ENCODE data around the gene KLHL28. TPM values are rescaled to one million over a fixed set of nuclear protein-coding genes. Genes with fewer than 3 reads are reported as not detected.

KLHL28 gene
- total RNA-seq, 1 experiment from 2014 or later = 11.2 TPM

GRCh38 chr14:44940211-44940610 is 21.5 kb downstream of the KLHL28 start:
- Histone ChIP-seq H3K4me2 (ENCODE audit: low read length) (no peak overlapping the region), H3K9me3 (ENCODE audit: control insufficient read depth in 1 of 2, insufficient read depth in 1 of 2, low read depth in 1 of 2, low read length in 2 of 2) (no peaks in the 10 kb centered on the region), H3K27me3 (ENCODE audit: insufficient read depth, low read length) (no peaks in the 10 kb centered on the region), H3K27ac (ENCODE audit: low read depth, low read length) (no peak overlapping the region), H3K4me1 (ENCODE audit: control insufficient read depth in 1 of 2, insufficient read depth in 2 of 2, low read length in 2 of 2) (no peaks in the 10 kb centered on the region), H3K36me3 (ENCODE audit: control insufficient read depth in 1 of 2, insufficient read depth in 2 of 2, low read length in 2 of 2) (peaks cover 4 to 9% of the 10 kb centered on the region in 2 experiments; a peak in 1 of 4 replicates), H4K20me1 (ENCODE audit: insufficient read depth) (no peaks in the 10 kb centered on the region), H3K9me2 (ENCODE audit: insufficient read depth) (no peaks in the 10 kb centered on the region), H3K4me3 (replicated peaks in 1 of 2; ENCODE audit: low read depth in 1 of 2, low read length in 2 of 2) (no peak overlapping the region), H3K9ac (ENCODE audit: low read length) (no peak overlapping the region), H3K79me2 (ENCODE audit: insufficient read depth, low read length) (0 out of 2 replicates have a peak, but pooled peaks cover 3% of the 10 kb centered on the region), H2AFZ (ENCODE audit: low read depth, low read length, poor library complexity, severe bottlenecking) (no peak overlapping the region)
- DNase-seq (ENCODE audit: low read depth, low spot score) (no peak), ATAC-seq (no peak)
- no TSS peak for BruUV-seq (replicated peaks)
- ChIA-PET POLR2A (no interaction called here), CTCF (no interaction called here), RAD21 (ENCODE audit: low non-redundant PET in 1 of 2, low total read pairs in 2 of 2, uncharacterized antibody in 2 of 2, unreplicated experiment in 2 of 2) (no interaction called here)
- intact Hi-C loops (cut with micrococcal nuclease) = no loop called here
- TF ChIP-seq RAD21 (IDR thresholded peaks at IDR 0.05; ENCODE audit: low read depth) (no peak), TCF7L2 (IDR thresholded peaks at IDR 0.05; ENCODE audit: borderline replicate concordance, extremely low read depth, insufficient read depth, insufficient read length) (no peak), CBX3 (IDR thresholded peaks at IDR 0.05; ENCODE audit: low read depth) (no peak), POLR2A (IDR thresholded peaks at IDR 0.05; ENCODE audit: borderline replicate concordance, extremely low read depth, insufficient read depth, insufficient read length) (no peak)

DNA sequence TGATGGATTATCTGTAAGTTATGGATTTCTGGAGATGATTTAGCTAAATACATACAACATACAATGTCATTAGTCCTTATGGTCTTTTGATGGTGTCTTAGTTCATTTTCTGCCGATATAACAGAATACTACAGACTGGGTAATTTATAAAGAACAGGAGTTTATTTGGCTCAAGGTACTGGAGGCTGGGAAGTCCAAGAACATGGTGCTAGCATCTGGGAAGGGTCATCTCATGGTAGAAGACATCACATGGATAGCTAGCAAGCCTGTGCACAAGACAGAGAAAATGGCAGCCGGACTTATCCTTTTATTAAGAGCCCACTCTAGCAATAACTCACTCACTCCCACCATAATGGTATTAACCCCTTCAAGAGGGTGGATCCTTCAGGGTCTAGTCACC is 24.2 kb downstream of the KLHL28 start:
- no peak overlapping the region for H3K27ac ChIP-seq (ENCODE audit: low read depth, low read length)
- H3K4me3 ChIP-seq (replicated peaks in 1 of 2; ENCODE audit: low read depth in 1 of 2, low read length in 2 of 2) = no peak overlapping the region
- 0 out of 2 replicates have a peak, but pooled peaks cover 3% of the 10 kb centered on the region for H3K79me2 ChIP-seq (ENCODE audit: insufficient read depth, low read length)
- POLR2A ChIA-PET = no interaction called here
- H2AFZ ChIP-seq (ENCODE audit: low read depth, low read length, poor library complexity, severe bottlenecking) = no peak overlapping the region
- no TSS peak for BruUV-seq (replicated peaks)
- H4K20me1 ChIP-seq (ENCODE audit: insufficient read depth) = no peaks in the 10 kb centered on the region
- peaks cover 3 to 4% of the 10 kb centered on the region in 2 experiments; a peak in 2 of 4 replicates for H3K36me3 ChIP-seq (ENCODE audit: control insufficient read depth in 1 of 2, insufficient read depth in 2 of 2, low read length in 2 of 2)
- H3K4me2 ChIP-seq (ENCODE audit: low read length) = no peak overlapping the region
- intact Hi-C loops (cut with micrococcal nuclease) = no loop called here
- no peaks in the 10 kb centered on the region for H3K4me1 ChIP-seq (ENCODE audit: control insufficient read depth in 1 of 2, insufficient read depth in 2 of 2, low read length in 2 of 2)
- no peaks in the 10 kb centered on the region for H3K9me2 ChIP-seq (ENCODE audit: insufficient read depth)
- no peaks in the 10 kb centered on the region for H3K9me3 ChIP-seq (ENCODE audit: control insufficient read depth in 1 of 2, insufficient read depth in 1 of 2, low read depth in 1 of 2, low read length in 2 of 2)
- RAD21 ChIA-PET (ENCODE audit: low non-redundant PET in 1 of 2, low total read pairs in 2 of 2, uncharacterized antibody in 2 of 2, unreplicated experiment in 2 of 2) = no interaction called here
- CTCF ChIA-PET = no interaction called here
- DNase-seq (ENCODE audit: low read depth, low spot score) = no peak
- no peak overlapping the region for H3K9ac ChIP-seq (ENCODE audit: low read length)
- no peak for ATAC-seq
- H3K27me3 ChIP-seq (ENCODE audit: insufficient read depth, low read length) = no peaks in the 10 kb centered on the region
- TF ChIP-seq, protein P1, sequence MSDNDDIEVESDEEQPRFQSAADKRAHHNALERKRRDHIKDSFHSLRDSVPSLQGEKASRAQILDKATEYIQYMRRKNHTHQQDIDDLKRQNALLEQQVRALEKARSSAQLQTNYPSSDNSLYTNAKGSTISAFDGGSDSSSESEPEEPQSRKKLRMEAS (IDR thresholded peaks at IDR 0.05) = no peak
- TF ChIP-seq CTCF (IDR thresholded peaks at IDR 0.05 in 2 of 3, conservative IDR thresholded peaks at IDR 0.05 in 1 of 3; ENCODE audit: borderline replicate concordance in 1 of 3, insufficient read depth in 1 of 3, low read depth in 2 of 3, low read length in 2 of 3) (no peak), EGR1 (IDR thresholded peaks at IDR 0.05; ENCODE audit: low read depth) (no peak), ATF3 (IDR thresholded peaks at IDR 0.05) (no peak), ELF1 (IDR thresholded peaks at IDR 0.05; ENCODE audit: borderline replicate concordance, low read depth) (no peak), SP1 (IDR thresholded peaks at IDR 0.05; ENCODE audit: low read depth) (no peak), REST (IDR thresholded peaks at IDR 0.05; ENCODE audit: low read depth) (no peak), CBX3 (IDR thresholded peaks at IDR 0.05; ENCODE audit: low read depth) (no peak), YY1 (IDR thresholded peaks at IDR 0.05; ENCODE audit: extremely low read depth, insufficient replicate concordance, low read depth, low read length) (no peak), ZFX (IDR thresholded peaks at IDR 0.05) (no peak), CEBPB (IDR thresholded peaks at IDR 0.05; ENCODE audit: low read depth) (no peak), ZNF274 (IDR thresholded peaks at IDR 0.05; ENCODE audit: low read depth, low read length) (no peak), JUND (IDR thresholded peaks at IDR 0.05) (no peak), TCF7L2 (IDR thresholded peaks at IDR 0.05; ENCODE audit: borderline replicate concordance, extremely low read depth, insufficient read depth, insufficient read length) (no peak), SRF (IDR thresholded peaks at IDR 0.05; ENCODE audit: low read depth) (no peak), RAD21 (IDR thresholded peaks at IDR 0.05; ENCODE audit: low read depth) (no peak)
